ENCODE results near the gene GNAI2.
A peak's percentile ranks its signal among the peaks of the same experiment; 100 is the strongest.
"Not testable (repeated sequence)": the region's sequence is repeated elsewhere in the genome, so short reads cannot be mapped to it uniquely, and the experiment has no call there.

The GNAI2 gene

DNA sequence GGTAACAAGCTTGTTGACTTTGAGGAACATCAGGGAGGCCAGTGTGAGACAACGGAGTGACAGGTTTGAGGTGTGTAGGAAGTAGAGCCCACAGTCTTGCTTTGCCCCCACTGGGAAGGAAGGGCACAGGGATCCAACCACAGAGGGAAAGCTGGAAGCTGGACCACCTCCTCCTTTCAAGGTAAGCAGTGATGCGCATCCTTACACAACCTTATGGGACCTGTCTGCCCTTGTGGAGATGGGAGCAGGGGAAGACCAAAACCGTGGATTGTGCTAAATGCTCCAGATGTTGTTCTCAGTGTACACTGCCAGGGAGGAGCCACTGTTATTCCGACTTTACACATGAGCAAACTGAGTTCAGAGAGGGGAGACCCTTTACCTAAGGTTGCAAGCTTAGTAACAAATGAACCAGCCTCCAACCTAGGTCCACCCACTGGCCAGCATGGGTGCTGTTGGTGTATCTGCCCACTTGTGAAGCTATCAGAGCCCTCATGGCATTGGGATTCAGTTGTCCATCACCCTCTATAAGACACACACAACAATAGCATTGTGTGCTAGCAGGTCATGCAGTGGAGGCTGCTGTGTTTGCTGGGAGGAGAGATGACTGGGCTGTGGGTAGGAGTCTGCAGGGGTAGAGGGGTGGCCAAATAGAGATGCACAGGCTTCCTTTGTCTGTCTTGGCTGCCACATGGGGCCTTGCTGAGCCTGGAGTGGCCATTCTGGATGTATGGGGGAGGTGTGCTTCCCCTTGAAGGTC is 42.3 kb downstream of the GNAI2 start:
- DNase-seq (ENCODE audit: low spot score), result no peak

DNA sequence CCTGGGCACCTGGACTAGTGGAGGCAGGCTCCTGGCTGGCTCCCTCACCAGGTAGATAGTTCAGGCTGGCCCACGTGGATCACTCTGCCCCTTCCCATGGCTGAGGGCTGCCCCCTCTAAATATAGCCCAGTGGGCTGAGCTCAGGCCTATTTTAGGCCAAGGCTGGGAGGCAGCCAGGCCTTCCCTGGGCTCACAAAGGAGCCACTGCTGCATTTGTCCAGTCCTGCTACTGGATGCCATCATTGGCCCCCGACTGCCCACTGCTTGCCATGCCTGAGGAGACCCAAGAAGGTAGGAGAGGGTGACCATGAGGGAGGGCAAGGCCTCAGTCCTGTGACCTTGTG is 42.8 kb downstream of the GNAI2 start, which contains the start of gene LSMEM2:
Gene LSMEM2, plus strand, starts transcription at position 208 of the 345 bp plus-strand sequence. Its CDS starts 27 bp downstream, at position 235.
- no peak for DNase-seq (ENCODE audit: low spot score)

DNA sequence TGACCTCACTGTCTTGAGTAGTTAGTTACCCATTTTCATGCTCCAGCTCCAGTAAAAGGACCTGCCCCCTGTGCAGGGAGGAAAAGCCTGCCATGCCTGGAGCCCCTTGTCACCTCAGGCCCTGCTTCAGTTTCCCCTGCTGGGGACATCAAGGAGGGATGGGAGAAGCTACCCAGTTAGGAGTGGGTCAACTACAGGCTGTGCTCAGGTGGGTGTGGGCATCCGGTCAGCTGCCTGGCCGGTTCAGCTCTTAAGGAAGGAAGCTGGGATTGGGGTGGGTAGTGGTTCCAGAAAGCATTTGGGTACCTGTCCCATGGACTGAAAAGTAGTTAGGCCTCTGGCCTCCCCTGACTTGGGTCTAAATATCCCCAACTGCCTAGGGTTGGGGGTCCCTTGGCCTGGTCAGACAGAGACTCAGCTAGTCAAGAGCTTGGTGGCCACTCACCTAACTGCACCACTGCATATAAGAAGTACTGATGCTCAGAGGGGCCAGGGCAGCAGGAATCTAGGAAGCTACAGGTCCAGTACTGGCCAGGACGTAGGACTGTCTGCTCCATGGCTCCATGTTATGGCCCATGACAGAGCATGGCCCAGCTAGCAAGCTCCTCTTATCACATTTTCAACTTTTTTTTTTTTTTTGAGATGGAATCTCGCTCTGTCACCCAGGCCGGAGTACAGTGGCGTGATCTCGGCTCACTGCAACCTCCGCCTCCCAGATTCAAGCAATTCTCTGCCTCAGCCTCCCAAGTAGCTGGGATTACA is 43.4 kb downstream of the GNAI2 start:
- DNase-seq (ENCODE audit: low spot score), result no peak

DNA sequence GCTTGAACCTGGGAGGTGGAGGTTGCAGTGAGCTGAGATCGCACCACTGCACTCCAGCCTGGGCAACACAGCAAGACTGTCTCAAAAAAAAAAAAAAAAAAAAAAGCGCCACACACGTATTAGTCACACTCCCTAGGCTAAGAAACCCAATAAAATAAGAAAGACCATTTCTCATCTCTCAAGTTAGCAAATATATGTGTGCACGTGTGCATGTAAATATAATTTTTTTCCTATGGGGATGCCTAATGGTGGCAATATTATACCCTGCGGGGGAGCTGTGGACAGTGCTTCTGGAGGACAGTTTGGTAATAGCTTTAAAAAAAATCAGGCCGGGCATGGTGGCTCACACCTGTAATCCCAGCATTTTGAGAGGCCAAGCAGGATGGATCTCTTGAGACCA is 48.1 kb downstream of the GNAI2 start:
- DNase-seq (ENCODE audit: low spot score), result not testable (repeated sequence)

DNA sequence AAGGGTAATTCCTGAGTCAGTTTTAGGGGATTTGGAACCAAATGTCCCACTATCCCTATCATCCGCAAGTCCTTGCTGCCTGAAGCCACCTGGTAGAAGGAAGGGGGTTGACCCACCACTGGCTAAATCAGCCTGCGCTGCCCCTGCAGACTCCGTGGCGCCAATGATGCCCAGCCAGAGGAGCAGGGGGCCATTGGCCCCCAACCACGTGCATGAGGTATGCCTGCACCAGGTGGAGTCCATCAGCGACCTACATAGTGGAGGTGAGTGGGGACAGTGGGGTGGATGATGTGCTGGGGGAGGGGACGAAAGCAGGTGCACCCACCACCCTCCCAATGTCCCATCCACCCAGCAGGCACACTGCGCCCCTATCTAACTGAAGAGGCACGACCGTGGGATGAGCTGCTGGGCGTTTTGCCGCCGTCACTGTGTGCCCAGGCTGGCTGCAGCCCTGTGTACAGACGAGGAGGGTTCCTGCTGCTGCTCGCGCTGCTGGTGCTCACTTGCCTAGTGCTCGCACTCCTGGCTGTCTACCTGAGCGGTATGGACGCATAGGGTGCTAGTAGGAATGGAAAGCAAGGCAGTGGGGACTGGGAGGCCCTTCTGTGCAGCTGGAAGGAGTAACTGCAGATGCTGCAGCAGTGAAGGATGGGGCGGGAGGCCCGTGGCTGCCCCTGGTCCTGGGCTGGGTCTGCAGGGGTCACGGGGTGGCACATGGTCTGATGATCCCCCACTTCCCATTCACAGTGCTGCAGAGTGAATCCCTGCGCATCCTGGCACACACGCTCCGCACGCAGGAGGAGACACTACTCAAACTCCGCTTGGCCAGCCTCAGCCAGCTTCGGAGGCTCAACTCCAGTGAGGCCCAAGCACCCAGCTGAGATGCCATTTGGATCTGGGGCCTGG is 50.6 kb downstream of the GNAI2 start:
- DNase-seq (ENCODE audit: low spot score), result peak; percentile 29

DNA sequence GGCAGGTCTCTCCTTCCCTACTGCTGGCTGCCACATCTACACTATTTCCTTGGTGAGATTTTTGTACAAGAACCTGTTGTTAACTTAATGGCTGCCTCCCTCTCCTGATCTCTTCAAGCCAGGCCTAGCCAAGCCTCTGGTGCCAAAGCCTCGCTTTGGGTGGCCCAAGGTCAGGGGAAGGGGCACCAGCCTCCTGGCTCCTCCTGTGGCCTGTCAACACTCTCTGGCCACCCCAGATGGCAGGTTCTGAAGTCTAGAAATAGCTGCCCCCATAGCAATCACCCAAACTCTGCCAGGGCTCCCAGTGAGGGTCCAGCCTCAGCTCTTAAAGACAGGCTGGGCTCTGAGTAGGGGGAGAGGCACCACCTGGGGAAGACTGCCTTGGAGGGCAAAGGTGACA is 51.3 kb downstream of the GNAI2 start:
- peak; percentile 23 for DNase-seq (ENCODE audit: low spot score)

DNA sequence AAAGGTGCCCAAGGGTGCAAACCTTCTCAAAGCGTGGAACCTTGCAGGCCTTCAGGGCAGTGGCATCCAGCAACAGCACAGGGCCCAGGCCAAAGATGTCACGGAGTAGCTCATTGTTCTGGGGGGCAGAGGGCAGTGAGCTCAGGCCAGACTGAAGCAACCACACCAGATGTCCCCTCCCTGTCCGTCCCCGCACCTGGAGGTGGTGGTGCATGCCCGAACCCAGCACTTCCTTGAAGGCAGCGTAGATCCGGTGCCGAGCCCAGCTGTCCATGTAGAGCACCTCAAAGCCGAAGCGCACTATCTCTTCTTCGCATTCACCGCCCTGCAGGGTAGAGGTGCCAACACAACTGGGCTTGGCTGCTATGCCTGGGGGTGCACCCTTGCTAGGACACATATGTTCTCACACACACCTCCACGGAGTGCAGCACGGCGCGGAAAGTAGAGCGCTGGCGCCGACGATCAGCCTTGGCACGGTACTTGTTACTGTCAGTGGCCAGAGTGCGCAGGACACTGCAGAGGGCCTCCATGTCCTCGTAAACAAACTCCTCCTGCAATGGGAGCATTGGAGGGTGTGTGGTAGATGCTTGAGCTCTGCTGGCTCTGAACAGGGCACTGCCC is 52.5 kb downstream of the GNAI2 start:
- DNase-seq (ENCODE audit: low spot score), result peak; percentile 18

DNA sequence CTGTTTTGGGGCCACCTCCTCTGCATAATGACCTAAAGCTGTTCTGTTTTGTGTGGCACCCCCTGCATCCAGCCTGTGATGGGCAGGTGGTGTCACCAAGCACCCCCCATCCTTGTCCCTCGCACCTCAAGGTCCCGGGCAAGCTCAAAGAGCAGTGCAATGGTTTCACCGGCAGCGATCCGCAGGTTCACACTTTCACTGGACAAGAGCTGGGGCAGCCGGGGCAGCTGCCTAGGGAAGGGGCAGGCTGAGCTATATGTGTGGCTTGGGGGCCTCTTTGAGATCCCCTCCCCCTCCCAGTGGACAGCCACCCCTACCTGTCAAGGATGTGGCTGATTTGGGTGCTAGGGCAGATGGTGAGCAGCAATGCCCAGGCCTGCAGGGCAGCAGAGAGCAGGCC is 53.1 kb downstream of the GNAI2 start:
- DNase-seq (ENCODE audit: low spot score), result no peak

DNA sequence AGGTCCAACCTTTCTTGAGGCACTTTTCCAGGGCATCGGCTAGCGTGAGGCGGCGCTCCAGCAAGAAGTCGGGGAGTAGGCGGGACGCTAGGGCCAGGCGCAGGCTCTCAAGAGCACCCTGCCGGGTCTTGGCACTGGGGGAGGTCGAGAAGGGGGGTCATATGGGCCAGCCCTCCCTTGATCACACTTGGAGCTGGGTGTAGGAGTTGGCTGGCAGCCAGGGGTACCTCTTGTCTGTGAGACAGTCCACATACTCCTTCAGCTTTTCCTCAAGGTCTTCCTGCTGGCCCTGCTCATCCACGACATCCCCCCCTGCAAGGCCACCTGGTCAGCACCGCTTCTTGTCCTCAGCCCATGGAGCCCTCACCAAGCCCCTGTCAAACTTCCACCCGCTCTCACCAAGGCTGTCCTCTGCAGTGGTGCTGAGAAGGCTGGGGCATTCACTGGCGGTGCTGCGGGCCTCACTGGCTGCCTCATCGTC is 54.2 kb downstream of the GNAI2 start:
- DNase-seq (ENCODE audit: low spot score), result peak; percentile 44

DNA sequence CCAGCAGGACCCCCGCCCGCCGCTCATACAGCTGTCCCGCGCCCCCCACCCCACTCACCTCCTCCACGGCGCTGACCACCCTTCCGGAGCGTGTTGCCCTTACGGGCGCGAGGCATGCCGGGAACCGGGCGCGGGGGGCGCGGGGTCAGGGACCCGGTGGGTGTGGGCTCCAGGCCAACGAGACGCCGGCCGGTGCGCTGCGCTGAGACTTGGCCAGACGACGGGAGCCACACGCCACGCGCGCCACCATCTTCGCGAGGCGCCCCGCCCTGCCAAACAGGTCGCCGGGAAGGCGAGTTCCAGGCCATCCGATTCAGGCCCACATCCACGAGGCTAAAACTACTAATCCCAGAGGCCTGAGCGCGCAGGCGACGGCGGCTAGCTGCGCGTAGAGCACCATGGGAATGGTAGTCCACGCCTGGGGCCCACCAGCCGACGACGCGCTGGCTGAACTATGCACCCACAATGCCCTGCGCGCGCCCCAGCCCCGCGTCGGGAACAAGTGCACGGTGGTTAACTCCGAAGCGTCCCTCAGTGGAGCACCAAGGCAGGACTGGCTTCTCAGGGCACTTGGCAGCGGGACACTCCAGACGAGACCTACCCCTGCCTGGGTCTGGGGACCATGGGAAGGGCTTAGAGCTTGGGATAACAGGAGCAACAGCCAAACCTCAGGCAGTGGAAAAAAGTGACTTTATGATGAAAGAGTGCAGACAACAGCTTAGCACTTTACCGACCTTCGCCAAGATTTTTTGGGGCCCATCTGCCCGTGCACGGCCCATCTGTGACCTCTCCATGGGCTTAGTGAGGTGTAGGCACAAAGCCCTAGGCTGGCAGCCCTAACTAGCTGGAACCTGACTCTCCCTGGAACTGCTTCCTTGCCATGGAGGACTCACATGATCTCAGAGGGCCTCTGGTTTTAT is 56.4 kb downstream of the GNAI2 start, which contains the start of gene IFRD2:
Gene IFRD2, minus strand, starts transcription at position 271 of the 920 bp plus-strand sequence. Its CDS starts 155 bp downstream, at position 116.
- DNase-seq (ENCODE audit: low spot score), result peak; percentile 97

DNA sequence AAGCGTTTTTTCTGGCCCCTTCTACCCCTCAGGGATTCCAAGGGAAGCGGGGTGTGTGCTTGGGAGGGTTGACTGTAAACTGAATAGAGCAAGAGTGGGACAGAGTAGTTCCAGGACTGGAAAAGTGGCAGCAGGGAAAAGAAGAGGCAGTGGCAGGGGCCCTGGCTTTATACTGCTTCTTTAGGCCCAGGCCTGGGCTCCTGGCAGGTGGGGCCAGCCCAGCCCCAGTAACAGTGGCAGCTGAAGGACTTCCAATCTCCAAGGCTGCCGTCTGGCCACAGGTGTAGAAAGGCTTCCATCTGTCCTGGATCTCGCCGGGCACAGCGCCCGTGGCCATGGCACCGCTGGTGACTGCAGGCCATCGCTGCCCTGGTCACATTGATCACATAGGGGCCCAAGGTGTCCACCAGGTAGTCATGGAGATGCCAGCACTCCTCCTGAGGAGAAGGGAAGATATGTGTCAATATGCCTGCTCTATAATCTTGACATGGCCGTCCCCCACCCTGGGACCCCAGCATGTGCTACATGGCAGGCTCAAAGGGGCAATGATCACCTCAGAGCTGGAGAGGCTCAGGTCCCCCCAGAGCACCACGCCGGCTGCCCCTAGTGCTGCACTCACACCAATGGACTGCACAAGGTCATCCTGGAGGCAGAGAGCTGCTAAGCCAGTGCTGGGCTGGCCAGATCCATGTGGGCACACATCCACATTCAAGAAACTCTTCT is 57.2 kb downstream of the GNAI2 start:
- peak; percentile 50 for DNase-seq (ENCODE audit: low spot score)

DNA sequence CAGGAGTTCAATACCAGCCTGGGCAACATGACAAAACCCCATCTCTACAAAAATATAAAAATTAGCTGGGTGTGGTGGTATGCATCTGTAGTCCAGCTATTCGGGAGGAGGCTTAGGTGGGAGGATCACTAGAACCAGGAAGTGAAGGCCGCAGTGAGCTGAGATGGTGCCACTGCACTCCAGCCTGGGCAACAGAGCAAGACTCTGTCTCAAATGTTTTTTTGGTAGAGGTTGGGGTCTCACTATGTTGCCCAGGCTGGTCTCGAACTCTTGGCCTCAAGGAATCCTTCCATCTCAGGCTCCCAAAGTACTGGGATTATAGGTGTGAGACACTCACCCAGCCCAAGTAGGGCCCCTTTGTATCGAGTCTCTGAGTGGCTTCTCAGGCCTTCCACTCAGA is 58.1 kb downstream of the GNAI2 start:
- DNase-seq (ENCODE audit: low spot score), result no peak

DNA sequence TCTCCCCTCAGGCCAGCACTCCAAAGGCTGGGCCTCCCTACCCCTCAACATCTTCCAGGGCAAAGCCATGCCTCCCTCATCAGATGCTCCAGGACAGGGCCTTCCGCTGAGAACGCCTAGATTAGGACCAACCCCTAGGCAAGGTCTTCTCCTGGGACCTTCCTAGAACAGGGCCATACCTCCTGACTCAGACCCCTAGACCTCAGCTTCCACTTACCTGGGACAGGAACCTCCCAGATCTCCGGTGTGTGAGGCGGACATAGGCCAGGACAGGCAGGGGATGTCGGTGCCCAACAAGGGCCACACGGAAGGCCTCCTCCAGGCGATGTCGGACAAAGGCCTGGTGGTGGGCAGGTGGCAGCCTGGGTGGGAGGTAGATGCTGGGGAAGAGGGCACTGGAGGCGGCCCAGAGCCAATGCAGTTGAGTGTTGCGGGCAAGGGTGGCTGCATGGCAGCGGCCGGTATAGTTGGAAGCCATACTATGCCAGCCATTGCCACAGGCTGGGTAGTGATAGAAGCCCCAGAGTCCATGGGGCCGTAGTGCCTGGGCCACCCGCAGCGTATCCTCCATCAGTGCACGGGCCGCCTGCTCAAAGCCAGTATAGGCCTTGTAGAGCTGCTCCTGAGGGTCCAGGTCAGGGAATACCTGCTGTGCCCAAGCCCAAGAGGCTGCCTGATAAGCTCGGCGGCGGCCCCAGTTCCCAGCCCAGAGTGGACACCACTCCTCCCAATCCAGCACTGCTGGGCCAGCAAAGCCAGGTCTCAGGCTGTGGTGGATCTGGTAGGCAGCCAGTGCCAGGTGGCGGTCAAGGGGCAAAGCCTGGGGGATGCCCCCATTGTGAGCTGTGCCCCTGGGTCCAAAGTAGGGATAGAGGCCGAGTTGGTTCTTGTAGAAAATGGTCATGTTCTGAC is 58.7 kb downstream of the GNAI2 start:
- peak; percentile 41 for DNase-seq (ENCODE audit: low spot score)

DNA sequence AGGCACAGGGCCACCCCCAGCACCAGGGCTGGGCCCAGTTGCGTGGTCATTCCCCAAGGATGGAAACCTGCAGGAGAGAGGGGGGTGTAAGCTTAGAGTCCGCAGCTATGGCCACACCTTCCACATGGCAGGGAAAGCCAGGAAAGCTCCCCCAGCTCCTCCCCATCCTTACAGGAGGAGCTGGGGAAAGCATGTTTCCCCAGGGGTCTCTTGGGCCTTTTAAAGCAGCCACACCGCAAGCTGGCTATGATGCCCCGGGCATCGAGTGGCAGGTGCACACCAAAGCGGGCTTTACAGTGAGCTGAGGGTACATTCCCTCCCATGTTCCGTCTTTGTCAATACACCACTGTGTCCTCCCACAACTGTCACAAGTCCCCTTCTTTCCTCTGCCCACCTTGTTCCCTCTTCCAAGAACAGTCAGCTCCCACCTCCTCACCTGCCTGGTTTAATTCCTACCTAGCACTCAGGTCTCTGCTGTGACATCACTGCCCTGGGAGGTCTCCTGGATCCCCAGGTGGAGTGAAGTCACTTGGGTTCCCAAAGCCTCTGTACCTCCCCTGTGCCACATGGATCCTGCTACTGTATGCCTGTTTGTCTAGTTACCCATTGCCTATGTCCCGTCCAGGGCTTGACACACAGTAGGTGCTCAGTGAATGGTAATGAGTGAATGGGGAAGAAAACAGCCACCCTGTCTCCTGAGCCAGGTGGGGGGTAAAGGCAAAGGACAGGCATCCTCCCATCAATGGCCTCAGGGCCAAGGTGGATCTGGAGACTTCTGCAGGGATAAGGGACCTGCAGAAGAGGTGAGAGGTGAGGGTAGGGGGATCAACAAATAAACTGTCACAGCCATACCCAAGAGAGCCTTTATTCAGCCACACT is 59.8 kb downstream of the GNAI2 start:
- peak; percentile 37 for DNase-seq (ENCODE audit: low spot score)

DNA sequence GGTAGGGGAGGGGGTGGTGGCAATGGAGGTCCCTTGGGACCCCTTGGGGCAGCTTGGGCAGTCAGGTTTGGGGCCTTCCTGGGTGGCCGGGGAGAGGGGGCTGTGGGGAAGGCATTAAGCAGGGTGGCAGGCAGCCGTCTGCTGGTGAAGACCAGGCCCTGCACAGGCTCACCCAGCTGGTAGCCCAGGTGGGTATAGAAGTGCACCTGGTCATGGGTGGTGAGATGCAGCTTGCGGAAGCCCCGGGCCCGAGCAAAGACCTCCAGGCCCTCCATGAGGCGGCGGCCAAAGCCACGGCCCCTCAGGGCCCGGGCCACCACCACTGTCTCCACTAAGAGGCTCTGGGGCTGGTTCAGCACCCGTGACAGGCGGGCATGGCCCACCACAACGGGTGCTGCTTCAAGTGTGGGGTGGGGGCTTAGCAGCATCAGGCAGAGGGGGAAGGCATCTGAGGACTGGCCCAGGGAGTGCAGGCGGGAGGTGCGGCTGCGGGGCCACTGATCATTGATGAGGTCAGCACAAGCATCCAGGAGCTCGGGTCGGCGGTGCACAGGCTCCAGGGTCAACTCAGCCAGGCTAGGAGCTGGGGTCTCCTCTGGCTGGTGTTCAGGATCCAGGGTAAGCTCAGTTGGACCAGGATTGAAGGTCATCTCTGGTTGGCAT is 60.8 kb downstream of the GNAI2 start:
- DNase-seq (ENCODE audit: low spot score), result peak; percentile 45

DNA sequence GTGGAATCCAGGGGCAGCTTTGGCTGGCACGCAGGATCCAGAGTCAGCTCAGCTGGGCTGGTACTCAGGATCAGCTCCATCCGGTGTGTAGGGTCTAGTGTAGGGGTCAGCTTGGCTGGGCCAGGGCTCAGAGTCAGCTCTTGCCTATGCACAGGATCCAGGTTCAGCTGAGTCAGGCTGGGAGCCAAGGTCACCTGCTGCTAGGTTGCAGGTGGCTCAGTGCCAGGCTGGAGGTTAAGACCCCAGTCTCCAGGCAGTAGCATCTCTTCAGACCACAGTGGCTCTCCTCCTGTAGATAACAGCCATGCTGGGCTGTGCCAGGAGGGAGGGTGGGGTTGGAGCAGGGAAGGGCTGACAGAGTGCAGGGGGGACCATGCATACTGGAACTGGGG is 61.4 kb downstream of the GNAI2 start:
- DNase-seq (ENCODE audit: low spot score), result no peak
